Ectodermal cell (in vitro differentiated cells): ENCODE results near the gene FMR1.

ENCODE experiments used
- H3K27ac ChIP-seq: 2 replicates; pipeline ENCODE4 v1.7.0; 2013; ENCODE audit warnings: mild to moderate bottlenecking, low read depth, low read length; ENCODE audit not compliant: insufficient read depth, poor library complexity, severe bottlenecking
- H3K27me3 ChIP-seq: 2 replicates; pipeline ENCODE4 v1.7.0; 2013; ENCODE audit warnings: mild to moderate bottlenecking, low read length; ENCODE audit not compliant: insufficient read depth, control insufficient read depth, poor library complexity, severe bottlenecking
- H3K36me3 ChIP-seq: one replicate; pipeline ENCODE4 v1.7.0; 2013; ENCODE audit warnings: low read length; ENCODE audit not compliant: control insufficient read depth, insufficient read depth
- H3K4me1 ChIP-seq: one replicate; pipeline ENCODE4 v1.7.0; 2013; ENCODE audit warnings: low read length; ENCODE audit not compliant: control insufficient read depth, insufficient read depth
- H3K4me3 ChIP-seq: 2 replicates; pipeline ENCODE4 v1.7.0; 2013; ENCODE audit warnings: low read depth, low read length, control low read depth; ENCODE audit not compliant: insufficient read depth
- H3K9me3 ChIP-seq: 2 replicates; pipeline ENCODE4 v1.7.0; 2013; ENCODE audit warnings: mild to moderate bottlenecking, low read length, moderate library complexity; ENCODE audit not compliant: control insufficient read depth
- WGBS, 2 experiments: methylation state at CpG; one replicate each; pipeline ENCODE4 v1.1.7; 2013; ENCODE audit warnings: missing lambda C conversion rate in 2 of 2; 5-methylcytosine and 5-hydroxymethylcytosine counted together

FMR1 gene

DNA sequence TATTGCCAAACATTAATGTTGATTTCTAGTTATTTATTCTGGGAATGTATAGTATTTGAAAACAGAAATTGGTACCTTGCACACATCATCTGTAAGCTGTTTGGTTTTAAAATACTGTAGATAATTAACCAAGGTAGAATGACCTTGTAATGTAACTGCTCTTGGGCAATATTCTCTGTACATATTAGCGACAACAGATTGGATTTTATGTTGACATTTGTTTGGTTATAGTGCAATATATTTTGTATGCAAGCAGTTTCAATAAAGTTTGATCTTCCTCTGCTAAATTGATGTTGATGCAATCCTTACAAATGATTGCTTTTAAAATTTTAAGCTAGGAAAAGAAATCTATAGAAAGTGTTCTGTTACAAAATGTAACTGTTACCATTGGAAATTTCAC lies 38.6 kb downstream of the FMR1 start:
- H3K27me3 ChIP-seq = no peaks in the 10 kb centered on the region
- no peaks in the 10 kb centered on the region for H3K9me3 ChIP-seq
- no peak overlapping the region for H3K4me3 ChIP-seq
- no peaks in the 10 kb centered on the region for H3K4me1 ChIP-seq
- no peak overlapping the region for H3K27ac ChIP-seq
- H3K36me3 ChIP-seq = peaks cover 4% of the 10 kb centered on the region
- WGBS, 2 experiments = 93 to 100% methylated on average over 1 of the region's 1 CpG

DNA sequence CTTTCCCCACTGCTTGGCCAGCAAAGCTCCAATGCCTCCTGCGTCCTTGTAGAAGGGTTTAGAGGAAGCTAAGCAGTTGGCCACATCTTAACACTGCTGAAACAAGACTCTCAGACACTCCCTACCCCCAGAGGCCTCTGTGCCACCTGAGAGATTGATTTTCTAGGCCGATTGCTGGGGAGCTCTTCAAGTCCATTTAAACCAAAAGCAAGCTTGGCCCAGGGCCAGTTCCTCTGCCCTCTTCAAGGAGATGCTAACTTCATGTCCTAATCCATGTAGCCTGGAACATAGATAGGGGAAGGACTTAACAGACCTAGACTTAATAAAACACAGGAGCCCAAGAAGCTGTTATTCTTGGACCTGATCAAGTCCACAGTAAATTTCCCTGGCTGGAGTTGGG lies 42.3 kb downstream of the FMR1 start:
- no peaks in the 10 kb centered on the region for H3K27me3 ChIP-seq
- no peak overlapping the region for H3K4me3 ChIP-seq
- no peaks in the 10 kb centered on the region for H3K9me3 ChIP-seq
- H3K36me3 ChIP-seq = no peaks in the 10 kb centered on the region
- 82 to 95% methylated on average over 1 to 2 of the region's 2 CpGs for WGBS, 2 experiments
- H3K4me1 ChIP-seq = no peaks in the 10 kb centered on the region
- no peak overlapping the region for H3K27ac ChIP-seq

DNA sequence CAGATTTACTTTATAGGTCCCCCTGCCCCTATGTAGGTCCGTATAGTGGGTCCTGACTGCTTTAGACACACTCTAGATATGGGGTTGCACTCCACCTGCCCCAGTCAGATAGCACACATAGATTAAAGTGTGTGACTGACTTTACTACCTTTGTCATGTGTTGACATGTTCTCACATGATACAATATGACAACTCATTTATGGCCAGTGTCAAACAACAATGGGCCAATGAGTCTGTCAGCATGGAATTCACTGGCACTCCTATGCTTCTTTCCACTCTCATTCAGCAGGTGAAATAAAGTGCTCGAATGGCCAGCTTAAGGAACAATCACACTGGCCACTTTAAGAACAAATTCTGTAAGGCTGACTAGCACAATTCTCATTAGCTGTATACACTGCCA lies 45.6 kb downstream of the FMR1 start:
- Histone ChIP-seq H3K27ac (no peak overlapping the region), H3K36me3 (no peaks in the 10 kb centered on the region), H3K9me3 (no peaks in the 10 kb centered on the region), H3K4me3 (no peak overlapping the region), H3K4me1 (no peaks in the 10 kb centered on the region), H3K27me3 (no peaks in the 10 kb centered on the region)
- 97 to 100% methylated on average over 2 of the region's 2 CpGs for WGBS, 2 experiments

DNA sequence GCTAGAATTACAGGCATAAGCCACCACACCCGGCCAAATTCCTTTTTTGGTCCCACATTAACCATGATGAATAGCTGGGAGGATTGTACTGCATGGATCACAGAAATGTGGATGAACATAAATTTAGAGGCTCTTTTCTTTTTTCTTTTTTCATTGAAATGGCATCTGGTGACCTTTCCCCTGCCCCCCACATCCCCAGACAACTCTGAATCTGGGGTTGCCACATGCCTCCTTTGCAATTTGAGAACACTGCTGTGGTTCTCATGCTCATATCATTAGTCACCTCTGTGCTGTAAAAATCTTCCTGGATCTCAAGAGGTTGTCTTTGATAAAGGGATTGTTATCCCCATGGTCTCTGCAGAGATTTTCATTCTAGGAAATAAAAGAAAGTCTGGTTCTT lies 46.6 kb downstream of the FMR1 start:
- Histone ChIP-seq H3K27me3 (no peaks in the 10 kb centered on the region), H3K27ac (no peak overlapping the region), H3K36me3 (no peaks in the 10 kb centered on the region), H3K9me3 (no peaks in the 10 kb centered on the region), H3K4me3 (no peak overlapping the region), H3K4me1 (no peaks in the 10 kb centered on the region)
- 86 to 100% methylated on average over 1 of the region's 1 CpG for WGBS, 2 experiments

DNA sequence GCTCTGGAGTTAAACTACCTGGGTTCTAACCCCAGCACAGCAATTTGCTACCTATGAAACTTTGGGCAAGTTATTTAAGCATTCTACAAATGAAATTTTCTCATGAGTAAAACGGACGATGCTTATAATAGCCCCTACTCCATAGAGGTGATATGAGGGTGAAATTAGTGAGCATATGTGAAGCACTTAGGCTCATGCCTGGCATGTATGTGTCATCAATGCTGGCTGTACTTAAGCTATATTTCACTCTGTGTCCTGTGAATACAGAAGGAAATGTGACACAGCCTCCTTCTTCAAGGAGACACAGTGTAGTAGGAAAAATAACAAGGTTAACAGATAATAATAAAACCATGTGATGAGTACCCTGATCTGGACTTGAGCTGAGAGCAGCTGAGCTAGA lies 49.0 kb downstream of the FMR1 start:
- H3K27me3 ChIP-seq = no peaks in the 10 kb centered on the region
- H3K9me3 ChIP-seq = no peaks in the 10 kb centered on the region
- H3K36me3 ChIP-seq = no peaks in the 10 kb centered on the region
- WGBS, 2 experiments = no CpG with 5 or more reads among the region's 2 CpGs
- no peak overlapping the region for H3K27ac ChIP-seq
- H3K4me1 ChIP-seq = no peaks in the 10 kb centered on the region
- H3K4me3 ChIP-seq = no peak overlapping the region

DNA sequence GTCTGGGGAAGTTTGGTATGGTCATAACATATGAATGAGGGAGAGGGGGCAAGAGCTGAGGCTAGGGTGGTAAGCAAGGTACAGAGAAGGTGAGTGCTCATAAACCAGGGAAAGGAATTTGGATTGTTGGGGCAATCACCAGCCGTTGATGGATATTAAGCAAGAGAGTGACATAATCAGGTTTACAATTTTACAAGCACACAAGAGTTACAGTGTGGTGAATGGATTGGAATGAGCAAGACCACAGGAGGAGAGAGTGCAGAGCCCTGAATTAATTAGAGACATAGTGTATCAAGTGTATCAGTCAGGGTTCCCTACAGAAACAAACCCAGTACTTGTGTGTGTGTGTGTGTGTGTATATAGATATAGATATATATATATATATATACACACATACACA lies 50.8 kb downstream of the FMR1 start:
- Histone ChIP-seq H3K36me3 (no peaks in the 10 kb centered on the region), H3K27me3 (no peaks in the 10 kb centered on the region), H3K9me3 (no peaks in the 10 kb centered on the region), H3K4me1 (no peaks in the 10 kb centered on the region), H3K4me3 (no peak overlapping the region), H3K27ac (no peak overlapping the region)
- WGBS, 2 experiments = 100% methylated on average over 1 of the region's 1 CpG

DNA sequence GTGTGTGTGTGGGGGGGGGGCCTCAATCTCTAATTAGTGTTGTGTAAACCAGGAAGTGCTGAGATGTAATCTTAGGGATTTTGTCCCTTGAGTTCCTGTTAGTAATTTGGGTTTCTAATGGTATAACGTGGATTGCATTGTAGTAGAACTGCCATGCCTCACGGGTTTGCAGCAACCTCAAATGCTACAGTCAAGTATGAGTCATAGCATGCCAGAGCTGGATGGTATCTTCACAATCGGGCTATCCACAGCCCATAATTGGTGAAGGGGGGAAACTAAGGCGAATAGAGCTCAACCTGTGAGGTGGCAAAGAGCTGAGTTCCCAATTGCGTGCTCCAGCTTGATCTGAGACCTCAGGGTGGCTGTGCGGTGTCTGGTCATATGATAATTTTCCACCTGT lies 67.2 kb downstream of the FMR1 start:
- Histone ChIP-seq H3K4me1 (no peaks in the 10 kb centered on the region), H3K4me3 (no peak overlapping the region), H3K36me3 (no peaks in the 10 kb centered on the region), H3K27me3 (no peaks in the 10 kb centered on the region), H3K27ac (no peak overlapping the region), H3K9me3 (no peaks in the 10 kb centered on the region)
- 89 to 90% methylated on average over 5 to 6 of the region's 6 CpGs for WGBS, 2 experiments

DNA sequence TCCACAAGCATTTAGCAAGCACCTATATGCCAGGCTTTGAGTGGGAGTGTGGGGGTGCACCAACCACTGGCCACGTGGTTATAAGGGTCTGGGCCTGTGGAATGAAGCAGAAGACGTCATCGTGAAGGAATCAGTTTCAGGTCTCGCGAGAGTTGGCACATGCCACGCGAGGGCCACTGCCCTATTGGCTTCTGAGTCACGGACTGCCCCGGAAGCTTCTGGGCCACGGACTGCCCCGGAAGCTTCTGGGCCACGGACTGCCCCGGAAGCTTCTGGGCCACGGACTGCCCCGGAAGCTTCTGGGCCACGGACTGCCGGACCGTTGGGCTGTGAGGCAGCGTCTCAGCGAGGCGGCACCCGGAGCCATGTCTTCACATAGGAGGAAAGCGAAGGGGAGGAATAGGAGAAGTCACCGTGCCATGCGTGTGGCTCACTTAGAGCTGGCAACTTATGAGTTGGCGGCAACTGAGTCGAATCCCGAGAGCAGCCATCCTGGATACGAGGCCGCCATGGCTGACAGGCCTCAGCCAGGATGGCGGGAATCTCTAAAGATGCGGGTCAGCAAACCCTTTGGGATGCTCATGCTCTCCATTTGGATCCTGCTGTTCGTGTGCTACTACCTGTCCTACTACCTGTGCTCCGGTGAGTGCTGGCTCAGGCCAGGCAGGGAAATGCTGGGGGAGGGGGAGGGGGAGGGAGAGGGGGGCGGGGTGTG lies 69.5 kb downstream of the FMR1 start, which contains the start of gene FMR1NB:
Gene FMR1NB, plus strand, starts transcription at position 300 of the 715 bp plus-strand sequence. Its CDS starts 66 bp downstream, at position 366.
- WGBS, 2 experiments = 96 to 97% methylated on average over 33 of the region's 35 CpGs
- Histone ChIP-seq H3K36me3 (no peaks in the 10 kb centered on the region), H3K27me3 (no peaks in the 10 kb centered on the region), H3K4me1 (no peaks in the 10 kb centered on the region), H3K4me3 (no peak within 1 kb of the TSS), H3K9me3 (no peaks in the 10 kb centered on the region), H3K27ac (no peak within 1 kb of the TSS)
